NCI-H1417 treated with DMSO at 0.1 percent for 48 hours (cell line): ENCODE results near the gene LRRTM4.
"Not testable (repeated sequence)": the region's sequence is repeated elsewhere in the genome, so short reads cannot be mapped to it uniquely, and the experiment has no call there.

ENCODE experiments used
- DNase-seq: peaks from one replicate; lab custom pipeline; 2025; lab: John Stamatoyannopoulos, UW

Gene LRRTM4

DNA sequence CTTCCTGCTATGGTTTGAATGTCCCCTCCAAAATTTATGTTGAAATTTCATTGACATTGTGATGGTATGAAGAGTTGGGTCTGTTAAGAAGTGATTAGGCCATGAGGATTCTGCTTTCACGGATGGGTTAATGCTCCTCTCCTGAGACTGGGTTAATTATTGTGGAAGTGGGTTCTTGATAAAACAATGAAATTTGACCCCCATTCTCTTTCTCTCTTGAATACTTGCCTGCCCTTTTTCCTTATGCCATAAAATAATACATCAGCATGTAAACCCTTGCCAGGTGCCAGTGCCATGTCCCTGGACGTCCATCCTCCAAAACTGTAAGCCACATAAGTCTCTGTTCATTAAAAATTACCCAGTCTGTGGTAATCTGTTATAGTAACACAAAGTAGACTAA is 352.8 kb downstream of the LRRTM4 start:
- no peak for DNase-seq

DNA sequence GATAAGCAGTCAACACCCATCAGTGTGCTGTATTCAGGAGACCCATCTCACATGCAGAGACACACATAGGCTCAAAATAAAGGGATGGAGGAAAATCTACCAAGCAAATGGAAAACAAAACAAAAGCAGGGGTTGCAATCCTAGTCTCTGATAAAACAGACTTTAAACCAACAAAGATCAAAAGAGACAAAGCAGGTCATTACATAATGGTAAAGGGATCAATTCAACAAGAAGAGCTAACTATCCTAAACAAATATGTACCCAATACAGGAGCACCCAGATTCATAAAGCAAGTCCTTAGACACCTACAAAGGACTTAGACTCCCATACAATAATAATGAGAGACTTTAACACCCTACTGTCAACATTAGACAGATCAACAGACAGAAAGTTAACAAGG is 358.2 kb downstream of the LRRTM4 start:
- DNase-seq, result not testable (repeated sequence)

DNA sequence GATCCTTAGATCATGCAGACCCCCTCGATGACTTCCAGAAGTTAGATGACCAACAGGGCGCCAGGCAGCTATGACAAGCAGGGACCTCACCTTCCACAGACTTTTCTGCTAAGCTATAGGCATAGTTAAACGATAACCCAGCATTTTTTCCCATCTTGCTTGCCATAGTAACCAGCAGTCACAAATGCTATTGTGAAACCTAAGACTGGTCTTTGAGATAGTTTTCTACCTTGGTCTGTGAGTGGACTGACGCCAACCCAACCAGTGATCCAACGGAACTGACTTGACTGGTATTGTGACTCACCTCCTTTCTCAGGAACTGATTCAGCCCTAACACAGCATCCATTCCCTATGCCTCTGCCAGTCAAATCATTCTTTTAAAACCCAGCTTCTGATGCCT is 361.2 kb downstream of the LRRTM4 start:
- DNase-seq, result no peak

DNA sequence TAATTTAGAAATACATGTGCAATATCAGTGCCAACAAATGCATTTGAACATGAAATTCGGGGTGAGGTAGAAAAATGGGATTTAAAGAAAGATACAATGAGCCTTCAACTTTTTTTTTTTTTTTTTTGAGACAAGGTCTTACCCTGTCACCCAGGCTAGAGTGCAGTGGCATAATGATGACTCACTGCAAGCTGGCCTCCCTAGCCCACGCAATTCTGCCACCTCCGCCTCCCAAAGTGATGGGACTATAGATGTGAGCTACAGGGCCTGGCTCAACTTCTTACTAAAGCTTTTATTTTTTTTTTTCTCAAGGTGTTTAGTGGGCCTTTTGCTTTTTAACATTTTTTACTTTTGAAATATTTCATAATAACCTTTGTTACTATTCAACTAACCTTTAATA is 365.6 kb downstream of the LRRTM4 start:
- no peak for DNase-seq

DNA sequence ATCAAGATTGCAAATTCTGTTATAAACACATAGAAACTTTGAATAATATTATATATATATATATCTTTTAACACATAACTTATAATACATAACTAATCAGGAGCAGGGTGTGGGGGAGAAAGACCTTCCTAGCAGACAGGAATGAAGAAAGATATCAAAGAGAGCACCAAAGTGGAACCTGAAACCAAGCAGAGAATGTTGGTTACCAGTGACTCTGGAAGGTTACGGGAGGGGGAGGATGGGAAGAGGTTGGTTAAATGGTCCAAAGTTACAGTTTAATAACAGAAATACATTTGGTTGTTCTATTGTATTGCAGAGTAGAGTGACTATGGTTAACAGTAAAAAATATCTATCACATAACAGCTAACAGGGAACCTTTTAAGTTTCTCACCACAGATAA is 366.7 kb downstream of the LRRTM4 start:
- no peak for DNase-seq

DNA sequence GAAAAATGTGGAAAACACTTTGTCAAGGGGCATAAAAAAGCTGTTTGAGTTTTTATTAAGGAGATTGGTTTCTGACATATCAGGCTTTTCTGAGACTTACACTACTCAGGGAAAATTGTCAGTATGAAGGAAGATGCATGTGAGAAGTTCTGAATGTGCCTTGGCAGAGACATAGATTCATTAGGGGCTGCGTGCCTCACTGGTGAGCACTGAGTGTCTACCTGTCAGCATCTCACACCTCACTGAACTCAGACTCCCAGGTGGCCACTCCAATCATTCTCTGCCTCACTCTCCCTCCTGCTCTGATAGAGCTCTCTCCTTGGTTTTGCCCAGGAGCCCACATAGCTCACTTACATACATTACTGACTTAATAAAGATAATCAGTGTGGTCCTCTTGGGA is 372.6 kb downstream of the LRRTM4 start:
- DNase-seq, result no peak

DNA sequence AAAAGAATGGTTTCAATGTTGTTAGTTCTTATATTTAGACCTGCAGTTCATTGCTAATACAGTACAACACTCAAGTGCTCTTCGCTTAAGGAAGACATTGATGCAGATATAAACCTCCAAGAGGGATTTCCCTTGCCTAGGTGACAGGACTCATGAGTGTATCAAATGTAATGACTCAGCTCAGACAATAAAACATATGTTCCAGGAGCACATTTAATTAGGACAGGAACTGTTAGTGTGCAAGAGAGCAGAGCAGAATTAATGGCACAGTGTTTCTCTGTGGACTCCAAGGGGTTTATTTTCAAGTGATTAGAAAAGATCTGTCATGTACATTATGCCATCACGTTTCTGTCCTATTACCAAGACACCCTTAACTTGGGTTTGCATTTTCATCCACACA is 375.0 kb downstream of the LRRTM4 start:
- DNase-seq, result no peak

DNA sequence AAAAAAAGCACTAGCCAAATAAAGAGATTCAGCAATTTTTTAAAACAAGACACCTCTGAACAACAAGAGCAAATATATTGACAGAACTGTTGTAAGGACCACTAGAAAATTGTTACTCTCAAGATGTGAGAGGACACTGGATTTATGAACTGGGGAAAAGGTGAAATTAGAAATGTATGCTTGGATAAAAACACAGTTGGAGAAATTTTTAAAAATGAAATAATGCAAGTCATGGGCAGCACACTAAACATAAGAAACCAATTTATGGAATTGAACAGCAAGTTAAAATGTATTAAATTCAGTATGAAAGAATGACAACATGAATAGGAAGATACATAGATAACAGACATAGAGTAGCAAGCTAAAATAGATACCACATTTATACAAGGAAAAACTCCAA is 377.4 kb downstream of the LRRTM4 start:
- no peak for DNase-seq

DNA sequence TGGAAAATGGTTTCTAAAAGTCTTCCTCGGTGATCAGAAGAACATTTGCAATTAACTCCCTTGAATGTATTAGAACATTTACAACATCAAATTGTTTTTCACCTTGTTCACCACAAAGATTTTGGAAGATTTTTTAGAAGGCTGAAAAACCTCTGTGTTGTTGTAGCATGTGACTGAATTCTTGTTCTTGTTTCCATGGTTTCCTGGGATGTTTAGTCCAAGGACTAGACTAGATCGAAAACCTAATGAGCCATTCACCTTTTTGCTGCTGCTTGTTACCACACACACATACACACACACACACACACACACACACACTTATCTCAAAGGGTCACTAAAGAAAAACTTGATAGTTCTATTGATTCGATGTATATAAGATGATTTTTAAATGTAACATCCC is 380.0 kb downstream of the LRRTM4 start:
- no peak for DNase-seq

DNA sequence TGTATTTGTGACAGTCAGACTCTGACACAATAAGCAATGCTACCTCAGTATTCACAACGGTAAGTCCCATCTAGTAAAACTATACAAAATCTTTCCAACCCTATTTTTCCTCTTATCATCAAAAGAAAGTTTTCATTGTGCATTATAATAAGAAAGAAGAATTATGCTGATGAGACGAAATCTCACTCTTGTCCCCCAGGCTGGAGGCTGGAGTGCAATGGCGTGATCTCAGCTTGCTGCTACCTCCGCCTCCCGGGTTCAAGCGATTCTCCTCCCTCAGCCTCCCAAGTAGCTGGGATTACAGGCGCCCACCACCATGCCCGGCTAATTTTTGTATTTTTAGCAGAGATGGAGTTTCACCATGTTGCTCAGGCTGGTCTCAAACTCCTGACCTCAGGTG is 393.7 kb downstream of the LRRTM4 start:
- not testable (repeated sequence) for DNase-seq

DNA sequence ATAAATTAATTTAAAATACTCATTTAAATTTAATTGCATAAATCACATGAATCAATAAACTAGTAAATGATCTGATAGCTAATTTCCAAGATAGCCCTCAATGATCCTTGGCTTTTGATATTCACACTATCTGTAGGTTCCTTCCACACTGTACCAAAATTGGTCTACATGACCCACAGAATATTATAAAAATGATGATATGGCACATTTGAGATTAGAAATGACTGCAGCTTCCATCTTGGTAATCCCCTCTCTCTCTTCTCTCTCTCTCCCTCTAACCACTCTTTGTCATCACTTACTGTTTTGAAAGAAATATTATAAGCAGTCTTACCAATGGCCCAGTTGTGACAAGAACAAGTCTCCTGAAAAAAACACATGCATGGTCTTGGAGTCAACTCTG is 394.8 kb downstream of the LRRTM4 start:
- DNase-seq, result no peak

DNA sequence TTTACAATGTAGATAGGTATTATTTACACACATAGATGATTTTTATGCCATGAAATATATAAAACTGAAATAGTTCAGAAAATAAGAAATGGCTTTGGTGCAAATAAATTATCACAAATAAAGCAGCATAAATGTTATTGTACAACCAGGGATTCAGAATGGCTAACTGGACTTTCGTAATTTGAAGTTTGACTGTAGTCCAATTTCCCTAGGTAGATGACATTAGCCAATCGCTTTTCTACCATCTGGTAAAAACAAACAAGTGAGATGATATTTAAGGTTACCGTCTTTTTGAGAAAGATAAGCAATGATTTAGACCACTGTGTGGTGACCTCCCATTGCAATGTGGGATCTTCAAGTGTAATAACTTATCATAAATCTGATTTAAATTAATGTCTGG is 400.7 kb downstream of the LRRTM4 start:
- DNase-seq, result no peak

DNA sequence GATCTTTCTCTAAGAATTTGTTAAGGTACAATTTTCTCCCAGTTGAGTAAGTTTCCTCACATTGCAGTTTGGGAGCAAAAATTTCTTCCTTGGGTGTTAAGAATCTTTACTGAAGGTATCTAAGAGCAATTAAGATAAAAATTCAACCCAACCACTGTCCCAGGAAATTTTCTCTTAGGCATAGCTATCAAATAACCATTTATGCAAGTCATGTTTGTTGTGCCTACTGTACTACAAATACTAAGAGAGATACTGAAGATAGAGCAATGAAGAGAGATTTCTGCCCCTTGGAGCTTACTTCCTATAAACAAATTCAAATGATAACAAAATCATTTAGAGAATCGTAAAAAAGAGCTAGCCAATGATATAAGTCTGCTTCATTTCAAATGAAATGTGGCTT is 402.8 kb downstream of the LRRTM4 start:
- DNase-seq, result no peak

DNA sequence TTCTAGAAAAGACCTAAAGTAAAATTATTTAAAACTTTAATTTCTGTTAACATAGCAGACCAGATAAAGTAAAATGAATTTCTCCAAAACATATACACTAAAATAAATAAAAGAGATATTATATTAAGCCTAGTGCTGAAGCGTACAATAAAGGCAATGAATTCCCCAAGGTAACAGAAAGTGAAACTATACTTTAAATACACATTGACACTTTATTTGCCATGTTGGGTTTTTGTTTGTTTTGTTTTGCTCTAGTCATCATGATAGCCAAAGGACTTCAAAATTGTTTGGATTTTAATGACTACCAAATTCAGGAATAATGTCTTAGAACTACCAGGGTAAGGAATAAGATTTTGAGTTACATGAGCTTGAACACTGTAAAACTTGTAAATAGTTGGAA is 413.3 kb downstream of the LRRTM4 start:
- no peak for DNase-seq

DNA sequence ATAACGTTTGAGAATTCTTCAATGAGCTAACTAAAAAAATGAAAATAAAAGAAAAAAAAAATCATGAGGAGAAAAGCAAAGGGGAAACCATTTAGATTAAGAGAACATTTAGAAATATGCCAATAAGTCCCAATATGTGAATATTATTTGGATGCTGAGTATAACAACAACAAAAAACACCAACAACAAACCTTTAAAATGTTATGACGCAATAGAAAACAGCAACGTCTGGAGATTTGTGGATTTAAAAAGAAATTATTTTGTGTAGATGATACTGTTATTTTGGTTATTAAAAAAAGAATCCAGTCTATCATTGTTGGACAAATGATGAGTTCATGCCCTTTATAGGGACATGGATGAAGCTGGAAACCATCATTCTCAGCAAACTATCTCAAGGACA is 417.2 kb downstream of the LRRTM4 start:
- DNase-seq, result no peak

DNA sequence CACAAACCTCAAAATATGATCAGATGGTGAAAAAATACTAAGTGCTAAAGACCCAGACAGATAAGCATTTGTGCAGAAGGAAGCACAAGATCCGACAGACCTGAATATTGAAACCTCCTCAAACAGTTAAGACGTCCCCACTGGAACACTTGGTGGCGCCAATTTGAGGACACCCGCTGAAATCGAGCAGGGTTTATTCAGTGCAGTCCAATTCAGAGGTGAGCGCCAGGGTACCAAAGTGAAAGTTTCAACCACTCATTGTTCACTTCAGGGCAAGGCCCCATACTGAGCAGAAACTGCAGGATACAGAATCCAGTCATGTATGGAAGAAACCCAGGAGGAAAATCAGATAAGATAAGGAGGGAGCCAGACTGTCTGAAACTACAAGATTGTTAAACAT is 417.6 kb downstream of the LRRTM4 start:
- no peak for DNase-seq

DNA sequence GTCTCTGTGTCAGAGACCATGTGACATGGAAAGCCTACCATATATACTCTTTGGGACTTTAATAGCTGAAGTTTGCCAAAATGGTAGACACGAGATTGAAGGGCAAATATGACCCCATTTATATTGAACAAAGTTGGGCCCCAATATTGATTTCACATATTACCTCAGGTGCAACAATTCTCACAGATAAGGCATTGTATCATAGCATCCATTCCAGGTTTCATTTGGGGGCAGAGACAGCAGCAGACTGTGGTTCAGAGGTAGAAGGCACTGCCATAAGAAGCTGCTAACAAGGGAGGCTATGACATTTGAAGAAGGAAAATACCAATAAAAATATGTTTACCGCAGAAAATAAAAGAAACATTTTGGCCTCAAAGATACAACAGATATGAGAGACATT is 419.2 kb downstream of the LRRTM4 start:
- DNase-seq, result no peak

DNA sequence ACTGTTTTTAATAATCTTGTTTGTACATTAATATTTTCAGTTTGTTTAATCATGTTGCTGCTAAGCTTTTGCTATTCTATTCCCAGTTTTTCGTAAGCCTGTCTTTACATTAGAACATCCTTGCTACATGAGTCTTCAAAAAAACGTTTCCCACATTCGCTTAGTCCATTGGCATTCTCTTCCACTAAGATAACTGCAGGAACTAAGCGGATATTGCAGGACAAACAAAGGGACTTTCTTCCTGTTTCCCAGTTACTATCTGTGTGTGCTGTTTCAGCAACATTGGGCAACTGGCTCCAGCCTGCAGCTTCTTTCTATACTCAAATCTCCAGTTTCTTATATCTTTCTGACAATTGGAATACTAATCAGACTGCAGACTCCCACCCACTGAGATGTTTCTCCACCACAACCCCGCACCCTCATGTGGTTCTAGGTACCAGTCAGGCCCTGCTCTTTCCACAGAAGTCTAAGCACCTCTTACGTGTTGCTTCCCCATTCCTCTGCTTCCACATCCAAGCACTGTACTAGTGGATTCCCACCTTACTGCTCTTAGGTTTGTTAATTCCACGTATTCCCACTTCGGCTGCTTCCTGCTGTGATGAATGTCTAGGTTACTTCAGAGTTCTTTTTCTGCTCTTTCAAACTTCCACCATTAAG is 420.3 kb downstream of the LRRTM4 start:
- no peak for DNase-seq

DNA sequence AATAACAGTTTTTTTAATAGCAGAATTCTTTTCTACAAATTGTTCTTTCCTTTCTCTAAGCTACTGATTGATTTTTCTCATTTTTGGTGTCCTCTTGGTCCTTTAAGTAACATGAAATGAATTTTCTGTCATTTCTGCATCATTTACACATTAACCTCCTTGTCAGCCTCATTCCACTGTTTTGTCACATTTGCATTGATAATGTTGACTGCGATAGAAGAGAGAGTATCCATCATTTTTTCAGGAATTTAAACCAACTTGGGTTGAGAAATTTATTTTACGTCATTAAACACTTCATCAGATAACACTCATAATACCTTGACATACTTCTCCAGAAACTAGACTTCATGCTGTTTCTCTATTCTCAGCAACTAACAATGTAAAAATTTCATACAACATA is 422.2 kb downstream of the LRRTM4 start:
- DNase-seq, result no peak

DNA sequence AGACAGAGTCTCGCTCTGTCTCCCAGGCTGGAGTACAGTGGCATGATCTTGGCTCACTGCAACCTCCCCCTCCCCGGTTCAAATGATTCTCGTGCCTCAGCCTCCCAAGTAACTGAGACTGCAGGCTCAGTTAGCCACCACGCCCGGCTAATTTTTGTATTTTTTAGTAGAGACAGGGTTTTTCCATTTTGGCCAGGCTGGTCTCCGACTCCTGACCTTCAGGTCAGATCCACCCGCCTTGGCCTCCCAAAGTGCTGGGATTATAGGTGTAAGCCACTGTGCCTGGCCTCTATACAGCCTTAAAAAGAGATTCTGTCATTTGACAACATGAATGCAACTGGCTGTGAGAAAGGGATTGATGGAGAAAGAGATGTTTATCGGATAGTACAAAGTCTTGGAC is 426.7 kb downstream of the LRRTM4 start:
- not testable (repeated sequence) for DNase-seq

DNA sequence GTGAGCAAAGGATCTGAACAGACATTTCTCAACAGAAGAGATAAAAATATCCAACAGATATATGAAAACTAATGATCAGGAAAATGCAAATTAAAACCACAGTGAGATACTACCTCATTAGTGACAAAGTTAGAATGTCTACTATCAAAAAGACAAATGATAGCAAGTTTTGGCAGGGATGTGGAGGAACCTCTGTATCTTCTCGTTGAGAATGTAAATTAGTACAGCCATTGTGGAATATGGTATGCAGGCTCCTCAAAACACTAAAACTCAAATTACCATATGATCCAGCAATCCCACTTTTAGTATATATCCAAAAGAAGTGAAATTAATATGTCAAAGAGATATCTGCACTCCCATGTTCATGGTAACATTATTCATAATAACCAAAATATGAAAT is 427.1 kb downstream of the LRRTM4 start:
- DNase-seq, result no peak

DNA sequence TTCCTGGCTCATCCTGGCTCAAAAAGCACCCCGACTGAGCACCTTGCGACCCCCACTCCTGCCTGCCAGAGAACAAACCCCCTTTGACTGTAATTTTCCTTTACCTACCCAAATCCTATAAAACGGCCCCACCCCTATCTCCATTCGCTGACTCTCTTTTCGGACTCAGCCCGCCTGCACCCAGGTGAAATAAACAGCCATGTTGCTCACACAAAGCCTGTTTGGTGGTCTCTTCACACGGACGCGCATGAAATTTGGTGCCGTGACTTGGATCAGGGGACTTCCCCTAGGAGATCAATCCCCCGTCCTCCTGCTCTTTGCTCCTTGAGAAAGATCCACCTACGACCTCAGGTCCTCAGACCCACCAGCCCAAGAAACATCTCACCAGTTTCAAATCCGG is 433.8 kb downstream of the LRRTM4 start:
- not testable (repeated sequence) for DNase-seq

DNA sequence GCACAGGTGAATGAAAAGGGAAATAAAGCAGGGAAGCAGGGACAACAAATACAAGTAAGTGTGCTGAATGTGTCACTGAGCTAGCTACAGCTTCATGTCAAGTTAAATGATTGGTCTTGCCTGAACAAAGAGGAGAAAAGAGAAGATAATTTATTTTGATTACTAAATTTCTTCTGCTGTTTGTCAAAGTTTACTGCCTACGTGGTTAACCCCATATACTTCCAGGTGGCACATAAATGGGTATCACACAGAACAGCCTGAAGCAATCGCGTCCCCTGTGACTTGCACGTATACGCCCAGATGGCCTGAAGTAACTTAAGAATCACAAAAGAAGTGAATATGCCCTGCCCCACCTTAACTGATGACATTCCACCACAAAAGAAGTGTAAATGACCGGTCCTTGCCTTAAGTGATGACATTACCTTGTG is 434.2 kb downstream of the LRRTM4 start:
- DNase-seq, result no peak

DNA sequence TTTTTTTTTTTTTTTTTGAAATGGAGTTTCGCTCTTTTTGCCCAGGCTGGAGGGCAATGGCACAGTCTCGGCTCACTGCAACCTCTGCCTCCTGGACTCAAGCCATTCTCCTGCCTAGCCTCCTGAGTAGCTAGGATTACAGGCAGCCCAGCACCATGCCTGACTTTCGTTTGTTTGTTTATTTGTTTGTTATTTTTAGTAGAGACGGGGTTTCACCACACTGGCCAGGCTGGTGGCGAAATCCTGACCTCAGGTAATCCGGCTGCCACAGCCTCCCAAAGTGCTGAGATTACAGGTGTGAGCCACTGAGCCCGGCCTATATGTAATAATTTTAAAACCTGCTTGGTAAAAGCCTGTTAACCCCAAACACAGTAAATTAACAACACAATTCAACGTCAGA is 435.7 kb downstream of the LRRTM4 start:
- DNase-seq, result no peak

DNA sequence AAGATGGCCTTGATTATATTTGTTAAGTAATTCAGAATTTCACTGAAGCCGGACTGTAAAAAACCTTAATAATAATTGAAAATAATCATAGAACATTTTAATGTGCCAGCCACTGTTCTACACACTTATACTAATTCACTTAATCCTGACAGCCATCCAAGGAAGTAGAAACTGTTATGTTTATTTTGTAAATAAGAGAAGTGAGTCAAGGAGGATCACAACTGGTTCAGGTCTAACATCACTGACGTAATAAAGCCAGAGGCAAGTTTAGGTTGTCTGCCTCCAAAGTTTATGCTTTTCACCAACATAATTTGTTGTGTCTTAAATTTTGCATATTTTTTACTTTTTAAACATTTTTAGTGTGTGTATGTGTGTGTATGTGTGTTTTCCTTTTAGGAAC is 436.1 kb downstream of the LRRTM4 start:
- DNase-seq, result no peak
